DND-41 (cell line): ENCODE data around the gene TMC7.

Experiments used
- ATAC-seq: fragments of 200-7000 bp; cut with Tn5 transposase; 3 replicates; pipeline ENCODE4 v1.9.1; 2021; ENCODE audit warnings: low read depth; ENCODE audit not compliant: insufficient read depth
- DNase-seq: peaks from one replicate; pipeline ENCODE4 v3.0.0-alpha.2; 2020
- H2AFZ ChIP-seq: 2 replicates; pipeline ENCODE4 v1.6.0; 2012; ENCODE audit warnings: low read depth, low read length
- H3K27ac ChIP-seq: 2 replicates; pipeline ENCODE4 v1.5.1; 2012; ENCODE audit warnings: low read length, inconsistent platforms
- H3K27me3 ChIP-seq: fragments of 200-600 bp; sonication (generic); 2 replicates; pipeline ENCODE4 v1.6.0; 2012; ENCODE audit warnings: low read length, mild to moderate bottlenecking, inconsistent platforms; ENCODE audit not compliant: insufficient read depth, poor library complexity
- H3K36me3 ChIP-seq: 2 replicates; pipeline ENCODE4 v1.5.1; 2012; ENCODE audit warnings: low read length, inconsistent platforms; ENCODE audit not compliant: insufficient read depth
- H3K4me1 ChIP-seq: 2 replicates; pipeline ENCODE4 v1.5.1; 2012; ENCODE audit warnings: mild to moderate bottlenecking, low read length; ENCODE audit not compliant: insufficient read depth
- H3K4me2 ChIP-seq: 2 replicates; pipeline ENCODE4 v1.6.0; 2012; ENCODE audit warnings: mild to moderate bottlenecking, moderate library complexity, low read length, inconsistent platforms; ENCODE audit not compliant: insufficient read depth
- H3K4me3 ChIP-seq, 2 experiments: fragments of 200-600 bp in 1 of 2; shearing (Covaris generic) in 1 of 2; 2 replicates each; pipeline ENCODE4 v1.5.1; 2012 to 2016; ENCODE audit warnings: inconsistent platforms in 2 of 2, low read length in 2 of 2, mild to moderate bottlenecking in 2 of 2, low read depth in 1 of 2, moderate library complexity in 1 of 2
- H3K79me2 ChIP-seq: 2 replicates; pipeline ENCODE4 v1.6.0; 2012; ENCODE audit warnings: low read length, inconsistent platforms; ENCODE audit not compliant: insufficient read depth
- H3K9ac ChIP-seq: 2 replicates; pipeline ENCODE4 v1.6.0; 2012; ENCODE audit warnings: low read depth, mild to moderate bottlenecking, inconsistent platforms, low read length, moderate library complexity
- H3K9me3 ChIP-seq: 2 replicates; pipeline ENCODE4 v1.5.1; 2012; ENCODE audit warnings: low read length, moderate library complexity, mild to moderate bottlenecking, inconsistent platforms; ENCODE audit not compliant: insufficient read depth, severe bottlenecking
- H4K20me1 ChIP-seq: 2 replicates; pipeline ENCODE4 v1.6.0; 2012; ENCODE audit warnings: low read length; ENCODE audit not compliant: insufficient read depth
- EZH2 ChIP-seq: IDR thresholded peaks from 3 replicates; pipeline ENCODE4 v1.6.1; 2012; ENCODE audit warnings: borderline replicate concordance, low read depth, mild to moderate bottlenecking, moderate library complexity, low read length, inconsistent platforms; ENCODE audit not compliant: severe bottlenecking
- TF ChIP-seq, protein P1 (sequence below): IDR thresholded peaks from 2 replicates; pipeline ENCODE4 v1.5.1; 2012; ENCODE audit warnings: borderline replicate concordance, low read length, moderate library complexity, mild to moderate bottlenecking; ENCODE audit not compliant: poor library complexity, severe bottlenecking; ENCODE audit errors: extremely low read depth

TMC7 gene

DNA sequence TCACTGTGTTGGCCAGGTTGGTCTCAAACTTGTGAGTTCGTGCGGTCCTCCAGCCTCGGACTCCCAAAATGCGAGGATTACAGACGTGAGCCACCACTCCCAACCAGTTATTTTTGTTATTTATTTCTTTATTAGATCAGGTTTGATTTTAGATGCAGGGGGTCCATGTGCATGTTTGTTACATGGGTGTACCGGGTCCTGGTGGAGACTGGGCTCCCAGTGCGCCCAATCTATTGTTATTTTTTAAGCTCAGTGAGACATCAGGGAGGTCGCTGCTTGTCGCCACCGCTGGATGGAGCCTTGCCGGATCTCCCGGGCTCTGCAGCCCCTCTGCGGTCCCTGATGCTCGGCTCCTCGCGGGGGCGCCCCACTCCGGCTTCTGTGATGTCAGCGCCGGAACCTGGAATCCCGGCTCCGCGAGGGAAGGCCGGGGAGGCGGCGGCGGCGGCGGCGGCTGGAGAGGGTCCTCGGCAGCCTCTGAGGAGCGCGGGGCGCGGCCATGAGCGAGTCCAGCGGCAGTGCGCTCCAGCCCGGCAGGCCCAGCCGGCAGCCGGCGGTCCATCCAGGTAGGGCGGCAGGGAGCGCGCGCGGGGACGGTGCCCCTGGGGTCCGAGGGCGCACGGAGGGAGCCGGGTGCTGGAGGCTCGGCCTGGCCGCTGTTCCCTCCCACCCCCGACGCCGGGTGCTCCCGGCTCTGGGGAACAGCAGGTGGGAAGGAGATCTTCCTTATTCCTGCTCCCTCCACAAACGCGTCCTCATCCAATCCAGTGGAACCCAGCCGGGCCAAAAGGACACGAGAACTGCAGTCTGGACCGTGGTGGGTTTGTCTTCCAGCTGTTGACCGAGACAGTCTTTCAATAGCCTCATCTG is at the start of gene TMC7:
TSS of gene TMC7 (plus strand) at position 370 of the 870 bp plus-strand sequence. CDS start at position 500, 130 bp downstream.
- Histone ChIP-seq H2AFZ (no peak within 1 kb of the TSS), H3K4me3 (no peak within 1 kb of the TSS), H4K20me1 (no peaks in the 10 kb centered on the region), H3K4me1 (no peaks in the 10 kb centered on the region), H3K4me2 (no peak within 1 kb of the TSS), H3K9ac (no peak within 1 kb of the TSS), H3K27ac (no peak within 1 kb of the TSS), H3K27me3 (no peaks in the 10 kb centered on the region), H3K9me3 (no peaks in the 10 kb centered on the region), H3K36me3 (no peaks in the 10 kb centered on the region), H3K79me2 (no peaks in the 10 kb centered on the region)
- ATAC-seq = no peak
- DNase-seq = no peak
- no peak for TF ChIP-seq EZH2
- TF ChIP-seq, protein P1, sequence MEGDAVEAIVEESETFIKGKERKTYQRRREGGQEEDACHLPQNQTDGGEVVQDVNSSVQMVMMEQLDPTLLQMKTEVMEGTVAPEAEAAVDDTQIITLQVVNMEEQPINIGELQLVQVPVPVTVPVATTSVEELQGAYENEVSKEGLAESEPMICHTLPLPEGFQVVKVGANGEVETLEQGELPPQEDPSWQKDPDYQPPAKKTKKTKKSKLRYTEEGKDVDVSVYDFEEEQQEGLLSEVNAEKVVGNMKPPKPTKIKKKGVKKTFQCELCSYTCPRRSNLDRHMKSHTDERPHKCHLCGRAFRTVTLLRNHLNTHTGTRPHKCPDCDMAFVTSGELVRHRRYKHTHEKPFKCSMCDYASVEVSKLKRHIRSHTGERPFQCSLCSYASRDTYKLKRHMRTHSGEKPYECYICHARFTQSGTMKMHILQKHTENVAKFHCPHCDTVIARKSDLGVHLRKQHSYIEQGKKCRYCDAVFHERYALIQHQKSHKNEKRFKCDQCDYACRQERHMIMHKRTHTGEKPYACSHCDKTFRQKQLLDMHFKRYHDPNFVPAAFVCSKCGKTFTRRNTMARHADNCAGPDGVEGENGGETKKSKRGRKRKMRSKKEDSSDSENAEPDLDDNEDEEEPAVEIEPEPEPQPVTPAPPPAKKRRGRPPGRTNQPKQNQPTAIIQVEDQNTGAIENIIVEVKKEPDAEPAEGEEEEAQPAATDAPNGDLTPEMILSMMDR = no peak

DNA sequence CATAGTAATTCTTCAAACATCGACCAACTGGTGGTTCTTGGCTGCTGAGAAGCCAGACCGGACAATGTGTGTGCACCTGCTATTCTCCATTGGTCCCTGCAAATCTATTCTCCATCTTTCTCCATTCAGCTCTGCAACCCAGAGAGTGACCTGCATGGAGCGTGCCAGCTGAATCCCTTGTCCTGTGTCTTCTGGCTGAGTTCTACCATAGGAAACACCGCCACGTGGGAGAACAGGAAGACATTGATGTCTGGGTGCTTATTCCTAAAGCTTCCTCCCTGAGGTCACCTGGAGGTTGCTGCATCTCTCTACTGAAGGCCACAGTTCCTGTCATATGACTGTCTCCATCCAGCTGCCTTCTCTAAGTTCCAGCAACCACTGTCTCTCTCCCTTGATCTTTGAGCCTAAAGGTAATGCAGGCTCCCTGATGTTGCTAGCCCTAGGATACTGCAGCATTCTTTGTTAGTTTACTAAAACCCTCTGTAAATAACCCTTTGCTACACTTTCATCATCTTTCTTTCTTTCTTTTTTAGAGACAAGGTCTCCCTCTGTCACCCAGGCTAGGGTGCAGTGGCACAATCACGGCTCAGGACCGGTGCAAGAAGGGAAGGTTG is 46.9 kb upstream of the TMC7 start:
- 0 out of 3 replicates have a peak, but pooled peaks have one; percentile 31 for ATAC-seq

DNA sequence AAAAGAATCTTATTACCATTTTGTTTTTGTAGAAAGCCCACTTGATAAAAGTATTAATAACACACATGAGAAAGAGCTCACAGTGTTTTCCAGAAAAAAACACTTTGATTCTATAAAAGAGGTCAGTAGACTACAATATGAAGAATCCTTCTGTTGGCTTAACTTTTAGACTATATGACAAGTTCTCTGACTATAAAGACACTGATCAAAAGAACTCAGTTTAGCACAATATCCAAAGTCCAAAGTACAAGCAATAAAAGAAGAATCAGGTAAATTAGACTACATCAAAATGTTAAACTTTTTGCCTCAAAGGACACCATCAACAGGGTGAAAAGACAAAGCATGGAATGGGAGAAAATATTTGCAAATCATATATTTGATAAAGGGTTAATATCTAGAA is 46.3 kb upstream of the TMC7 start:
- ATAC-seq = no peak
- H3K79me2 ChIP-seq = no peaks in the 10 kb centered on the region
- H3K4me3 ChIP-seq = no peak overlapping the region

More for the DNA sequence above, 46.9 kb upstream of the TMC7 start:
- Histone ChIP-seq H3K79me2 (no peaks in the 10 kb centered on the region), H2AFZ (no peak overlapping the region), H3K27me3 (no peaks in the 10 kb centered on the region), H3K36me3 (no peaks in the 10 kb centered on the region), H3K4me1 (no peaks in the 10 kb centered on the region), H3K9me3 (no peaks in the 10 kb centered on the region), H3K4me3 (no peak overlapping the region), H3K9ac (no peak overlapping the region), H3K4me2 (no peak overlapping the region), H3K27ac (no peak overlapping the region), H4K20me1 (no peaks in the 10 kb centered on the region)
- TF ChIP-seq, protein P1 = no peak
- no peak for TF ChIP-seq EZH2
- DNase-seq = no peak

More for the DNA sequence above, 46.3 kb upstream of the TMC7 start:
- Histone ChIP-seq H3K27ac (no peak overlapping the region), H3K9me3 (no peaks in the 10 kb centered on the region), H3K27me3 (no peaks in the 10 kb centered on the region), H4K20me1 (no peaks in the 10 kb centered on the region), H3K4me1 (no peaks in the 10 kb centered on the region), H3K4me2 (no peak overlapping the region), H2AFZ (no peak overlapping the region), H3K9ac (no peak overlapping the region), H3K36me3 (no peaks in the 10 kb centered on the region)
- TF ChIP-seq EZH2 = no peak
- TF ChIP-seq, protein P1 = no peak
- no peak for DNase-seq
